Hematopoietic multipotent progenitor cell treated with erythropoietin and hydrocortisone succinate and interleukin-3 and kit ligand, for 4 days (in vitro differentiated cells): ENCODE data around the gene PTGES3L.
"Not testable (repeated sequence)": the region's sequence is repeated elsewhere in the genome, so short reads cannot be mapped to it uniquely, and the experiment has no call there.

Experiments used
- DNase-seq: peaks from one replicate; pipeline ENCODE4 v3.0.0-alpha.2; 2015

Gene PTGES3L

DNA sequence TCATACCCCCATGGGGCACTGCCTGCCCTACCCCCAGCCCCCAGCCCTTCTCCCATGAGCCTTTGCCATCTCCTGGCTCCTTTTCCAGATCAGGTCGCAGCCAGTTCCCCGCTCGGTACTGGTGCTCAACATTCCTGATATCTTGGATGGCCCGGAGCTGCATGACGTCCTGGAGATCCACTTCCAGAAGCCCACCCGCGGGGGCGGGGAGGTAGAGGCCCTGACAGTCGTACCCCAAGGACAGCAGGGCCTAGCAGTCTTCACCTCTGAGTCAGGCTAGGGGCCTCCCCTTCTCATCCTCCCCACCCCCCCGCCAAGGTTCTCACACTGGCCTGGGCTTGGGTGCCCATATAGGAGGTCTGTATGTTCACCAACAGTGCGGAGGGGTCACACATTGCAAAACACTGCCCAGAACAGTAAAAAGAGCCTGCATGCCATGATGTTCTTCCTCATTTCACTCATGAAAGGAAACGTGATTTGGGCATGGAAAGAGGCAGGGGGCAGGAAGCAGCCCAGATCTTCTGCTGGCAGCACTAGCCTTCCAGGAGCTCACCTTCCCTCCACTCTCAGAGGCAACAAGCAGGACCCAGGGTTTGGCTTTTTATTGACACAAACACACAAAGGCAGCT is 34.3 kb upstream of the PTGES3L start:
- peak; percentile 49 for DNase-seq

DNA sequence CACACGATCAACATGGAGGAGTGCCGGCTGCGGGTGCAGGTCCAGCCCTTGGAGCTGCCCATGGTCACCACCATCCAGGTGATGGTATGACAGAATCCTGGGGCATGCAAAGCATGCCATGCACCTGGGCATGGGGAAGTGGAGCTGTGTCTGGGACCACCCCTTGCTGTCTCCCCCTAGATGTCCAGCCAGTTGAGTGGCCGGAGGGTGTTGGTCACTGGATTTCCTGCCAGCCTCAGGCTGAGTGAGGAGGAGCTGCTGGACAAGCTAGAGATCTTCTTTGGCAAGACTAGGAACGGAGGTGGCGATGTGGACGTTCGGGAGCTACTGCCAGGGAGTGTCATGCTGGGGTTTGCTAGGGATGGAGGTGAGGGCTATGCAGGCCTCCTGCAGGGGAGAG is 33.4 kb upstream of the PTGES3L start:
- DNase-seq = no peak

DNA sequence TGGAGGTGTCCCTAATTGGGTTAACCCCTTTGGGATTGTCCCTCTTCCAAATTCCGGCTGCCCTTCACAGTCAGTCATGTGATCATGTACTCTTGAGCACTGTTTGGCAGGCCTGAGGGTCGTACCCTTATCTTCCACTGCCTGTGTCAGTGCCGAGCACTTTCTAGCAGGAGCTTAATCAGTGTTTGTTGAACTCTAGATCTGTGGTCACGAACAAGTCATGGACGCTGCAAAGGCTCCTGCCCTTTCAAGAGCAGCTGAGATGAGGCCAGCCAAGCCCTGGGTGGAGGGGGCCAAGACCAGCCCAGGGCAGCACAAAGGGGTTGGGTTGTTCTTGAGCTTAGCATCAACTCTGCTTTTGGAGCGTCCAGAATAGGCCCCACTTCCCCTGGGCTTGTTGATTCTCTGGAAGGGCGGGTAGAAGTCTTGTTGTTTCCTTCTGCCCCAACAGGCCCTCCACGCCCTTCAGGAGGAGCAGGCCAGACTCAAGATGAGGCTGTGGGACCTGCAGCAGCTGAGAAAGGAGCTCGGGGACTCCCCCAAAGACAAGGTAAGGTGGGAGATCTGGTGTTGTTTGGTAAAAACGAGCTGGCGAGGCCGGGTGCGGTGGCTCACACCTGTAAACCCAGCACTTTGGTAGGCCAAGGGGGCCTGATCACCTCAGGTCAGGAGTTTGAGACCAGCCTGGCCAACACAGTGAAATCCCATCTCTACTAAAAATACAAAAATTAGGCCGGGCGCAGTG is 32.0 kb upstream of the PTGES3L start:
- DNase-seq = peak; percentile 73

DNA sequence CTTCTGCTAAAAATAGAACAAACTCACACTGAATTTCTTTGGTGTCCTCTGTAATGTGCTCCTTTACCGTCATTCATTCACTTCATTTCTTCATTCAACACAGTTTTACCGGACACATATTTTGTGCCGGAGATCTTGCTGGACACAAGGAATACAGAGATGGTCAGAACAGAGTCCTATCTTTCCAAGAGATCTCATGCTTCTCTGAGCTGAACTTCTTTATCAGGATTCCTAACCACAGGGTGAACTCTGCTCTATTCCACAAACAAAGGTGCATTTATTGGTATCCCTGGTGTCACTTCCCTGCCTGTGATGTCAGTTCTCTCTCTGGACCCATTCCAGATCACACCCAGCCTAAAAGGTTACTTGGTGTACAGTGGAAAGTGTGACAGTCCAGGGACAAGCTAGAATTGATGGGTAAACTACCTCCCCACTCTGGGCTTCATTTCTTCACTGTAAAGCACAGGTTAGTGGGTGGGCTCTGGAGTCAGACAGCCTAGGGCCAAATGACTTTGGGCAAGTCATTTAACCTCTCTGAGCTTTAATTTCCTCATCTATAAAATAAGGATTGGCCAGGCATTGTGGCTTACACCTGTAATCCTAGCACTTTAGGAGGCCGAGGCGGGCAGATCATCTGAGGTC is 30.9 kb upstream of the PTGES3L start:
- DNase-seq = no peak

DNA sequence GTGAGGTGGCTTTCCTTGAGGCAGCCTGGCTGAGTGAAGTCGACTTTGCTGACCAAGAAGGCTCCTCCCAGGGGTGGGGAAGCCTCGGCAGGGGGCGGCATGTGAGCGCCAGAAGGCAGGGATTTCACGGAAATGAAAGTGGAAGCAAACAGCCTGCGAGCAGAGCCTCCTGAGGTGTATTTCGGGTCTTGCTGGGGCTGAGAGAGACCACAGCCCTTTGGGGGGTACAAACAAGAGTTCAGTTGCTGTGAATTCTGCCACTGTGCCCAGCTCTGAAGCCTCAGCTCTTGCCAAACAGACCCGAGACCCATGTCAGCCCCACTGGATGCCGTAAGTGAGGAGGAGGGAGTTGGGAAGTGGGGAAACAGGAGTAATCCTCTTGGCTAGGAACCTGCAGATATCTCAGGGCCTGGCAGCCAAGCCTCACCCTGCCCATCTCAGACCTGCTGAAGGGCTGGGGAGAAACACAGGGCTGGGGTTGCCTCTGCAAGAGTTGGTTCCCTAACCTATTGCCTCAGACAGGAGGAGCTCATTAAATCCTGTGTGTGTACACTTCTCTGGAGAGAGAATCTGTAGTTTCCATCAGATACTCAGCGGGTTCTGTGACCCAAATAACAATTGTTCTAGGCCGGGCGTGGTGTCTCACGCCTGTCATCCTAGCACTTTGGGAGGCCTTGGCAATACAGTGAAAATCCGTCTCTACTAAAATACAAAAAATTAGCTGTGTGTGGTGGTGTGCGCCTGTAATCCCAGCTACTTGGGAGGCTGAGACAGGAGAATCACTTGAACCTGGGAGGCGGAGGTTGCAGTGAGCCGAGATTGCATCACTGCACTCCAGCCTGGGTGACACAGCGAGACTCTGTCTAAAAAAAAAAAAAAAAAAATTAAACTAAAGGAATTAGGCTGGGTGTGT is 27.0 kb upstream of the PTGES3L start, which contains the start of gene IFI35:
Gene IFI35 (plus strand): TSS at position 146 of the 913 bp plus-strand sequence. CDS start 164 bp downstream, at position 310.
- DNase-seq = peak; percentile 94

DNA sequence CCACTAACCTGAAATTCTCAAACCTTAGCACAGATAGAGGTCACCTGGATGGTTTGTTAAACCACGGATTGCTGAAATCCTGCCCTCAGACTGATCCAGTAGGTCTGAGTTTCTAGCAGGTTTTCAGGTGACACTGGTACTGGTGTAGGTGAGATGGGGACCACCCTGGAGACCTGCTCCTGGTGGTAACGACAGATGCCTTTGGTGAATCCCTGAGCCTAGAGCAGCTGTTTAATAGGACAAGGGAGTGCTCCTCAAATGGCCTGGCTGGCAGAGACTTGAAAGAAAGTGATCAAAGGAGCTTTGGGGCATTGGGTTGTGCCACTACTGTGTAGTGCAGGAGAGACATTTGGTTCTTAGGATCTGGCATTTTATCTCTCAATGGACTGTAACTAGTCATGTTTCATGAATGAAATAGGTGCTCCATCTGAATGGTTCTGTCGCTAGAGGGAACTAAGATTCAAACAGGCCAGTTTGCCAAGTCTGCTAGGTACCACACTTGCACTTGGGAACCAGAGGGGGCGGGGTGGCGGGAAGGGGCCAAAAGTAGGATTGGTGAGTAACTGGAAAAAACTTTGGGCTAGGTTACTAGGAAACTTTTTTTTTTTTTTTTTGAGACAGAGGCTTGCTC is 23.8 kb upstream of the PTGES3L start:
- DNase-seq = peak; percentile 37

DNA sequence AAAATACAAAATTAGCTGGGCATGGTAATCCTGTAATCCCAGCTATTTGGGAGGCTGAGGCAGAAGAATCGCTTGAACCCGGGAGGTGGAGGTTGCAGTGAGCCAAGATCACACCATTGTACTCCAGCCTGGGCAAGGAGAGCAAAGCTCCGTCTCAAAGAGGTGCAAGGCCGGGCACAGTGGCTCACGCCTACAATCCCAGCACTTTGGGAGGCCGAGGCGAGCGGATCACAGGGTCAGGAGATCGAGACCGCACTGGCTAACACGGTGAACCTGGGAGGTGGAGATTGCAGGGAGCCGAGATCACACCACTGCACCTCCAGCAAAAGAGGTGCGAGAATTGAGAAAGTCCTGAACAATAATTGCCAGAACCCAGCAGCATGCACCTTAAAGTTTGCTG is 21.0 kb upstream of the PTGES3L start:
- DNase-seq = not testable (repeated sequence)

DNA sequence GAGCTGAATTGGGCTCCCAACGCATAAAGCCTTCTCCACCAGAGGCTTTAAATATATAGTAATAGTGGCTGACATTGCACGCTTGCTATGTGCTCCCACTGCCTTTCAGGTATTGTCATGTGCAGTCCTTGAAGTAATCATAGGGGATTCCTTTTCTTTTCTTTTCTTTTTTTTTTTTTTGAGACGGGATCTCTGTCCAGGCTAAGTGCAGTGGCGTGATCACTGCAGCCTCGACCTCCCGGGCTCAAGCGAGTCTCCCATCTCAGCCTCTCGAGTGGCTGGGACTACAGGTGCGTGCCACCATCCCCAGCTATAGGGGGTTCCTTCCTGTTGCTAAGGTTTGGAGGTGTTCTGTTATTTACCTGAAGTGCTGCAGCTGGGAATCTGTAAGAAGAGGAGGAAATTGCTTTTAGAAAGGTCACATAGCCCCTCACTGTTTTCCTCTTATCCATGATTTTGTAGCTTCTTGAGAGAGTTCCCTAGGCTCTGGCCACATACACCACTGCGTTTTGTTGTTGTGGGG is 19.2 kb upstream of the PTGES3L start:
- no peak for DNase-seq

DNA sequence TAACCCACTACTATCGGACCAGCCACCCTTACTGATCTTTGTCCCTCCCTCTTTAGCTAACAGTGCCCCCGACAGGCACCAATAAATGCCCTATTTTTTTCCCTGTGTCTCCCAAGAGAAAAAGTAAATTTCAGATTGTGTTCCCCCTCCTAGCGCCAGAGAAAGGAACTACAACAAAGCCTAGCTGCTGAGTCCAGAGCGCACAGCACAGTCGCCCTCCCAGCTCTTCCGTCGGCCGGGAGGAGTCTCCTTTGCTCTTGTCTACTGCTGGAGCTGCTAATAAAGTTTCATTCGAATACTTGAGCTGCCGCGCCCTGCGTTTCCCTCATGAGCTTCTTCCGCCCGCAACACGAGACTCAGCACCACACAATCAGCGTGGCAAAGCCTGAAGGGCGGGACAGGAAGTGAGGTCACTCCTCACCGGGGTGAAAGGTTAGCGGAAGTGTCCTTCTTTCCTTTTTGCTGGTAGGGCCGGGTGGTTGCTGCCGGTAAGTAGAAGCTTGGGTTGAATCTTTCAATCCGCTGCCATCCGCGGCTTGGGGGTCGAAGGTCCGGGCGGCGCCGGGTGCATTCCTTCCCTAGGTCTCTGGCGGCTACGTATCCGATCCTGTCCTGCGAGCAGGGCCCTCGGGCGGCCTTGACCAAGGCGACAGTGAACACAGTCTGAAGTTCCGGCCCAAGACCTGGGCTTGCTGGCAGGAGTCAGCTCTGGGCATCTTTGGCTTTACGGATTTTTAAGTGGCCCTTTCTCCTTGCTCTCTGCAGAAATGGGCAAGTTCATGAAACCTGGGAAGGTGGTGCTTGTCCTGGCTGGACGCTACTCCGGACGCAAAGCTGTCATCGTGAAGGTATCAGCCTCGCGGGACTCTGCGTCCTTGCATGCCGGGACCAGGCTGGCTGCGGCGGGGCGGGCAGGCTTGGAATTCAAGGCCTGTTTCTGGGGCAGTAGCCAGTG is 18.4 kb upstream of the PTGES3L start, which contains the start of gene RPL27:
Gene RPL27 (plus strand): TSS at position 436 of the 955 bp plus-strand sequence. CDS start 332 bp downstream, at position 768.
- DNase-seq = peak; percentile 100

DNA sequence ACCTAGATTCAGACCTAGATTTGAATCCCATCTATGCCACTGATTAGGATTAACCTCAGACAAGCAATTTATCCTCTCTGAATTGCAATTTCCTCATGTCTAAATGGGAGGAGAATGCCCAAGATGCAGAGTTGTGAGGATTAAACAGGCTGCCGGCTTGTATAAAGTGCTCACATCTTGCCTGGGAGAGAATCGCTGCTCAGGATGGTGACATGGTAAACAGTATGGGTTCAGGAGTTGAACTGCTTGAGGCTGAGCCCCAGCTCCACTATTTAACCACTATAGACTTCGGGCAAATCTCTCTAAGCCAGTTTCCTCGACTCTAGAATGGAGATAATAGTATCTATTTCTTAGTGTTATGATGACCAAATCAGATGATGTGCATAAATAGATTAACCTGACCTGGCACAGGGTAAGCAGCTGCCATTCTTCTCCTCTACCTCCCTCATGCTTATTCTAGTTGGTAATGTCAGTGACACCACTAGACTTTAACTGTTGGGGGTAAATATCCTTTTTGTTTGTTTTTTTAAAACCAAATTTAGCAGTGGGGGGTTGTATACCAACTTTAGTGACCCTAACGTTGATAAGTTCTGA is 17.6 kb upstream of the PTGES3L start:
- DNase-seq = no peak

DNA sequence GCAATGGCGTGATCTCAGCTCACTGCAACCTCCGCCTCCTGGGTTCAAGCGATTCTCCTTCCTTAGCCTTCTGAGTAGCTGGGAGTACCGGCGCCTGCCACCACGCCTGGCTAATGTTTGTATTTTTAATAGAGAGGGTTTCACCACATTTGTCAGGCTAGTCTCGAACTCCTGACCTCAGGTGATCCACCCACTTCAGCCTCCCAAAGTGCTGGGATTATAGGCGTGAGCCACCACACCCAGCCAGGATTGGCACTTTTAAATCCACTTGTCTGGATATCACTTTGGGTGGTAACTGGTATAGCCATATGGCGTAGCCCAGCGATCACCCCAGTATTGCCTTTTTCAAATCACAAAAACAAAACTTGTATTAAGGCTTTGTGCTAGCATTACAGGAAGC is 14.0 kb upstream of the PTGES3L start:
- DNase-seq = not testable (repeated sequence)

DNA sequence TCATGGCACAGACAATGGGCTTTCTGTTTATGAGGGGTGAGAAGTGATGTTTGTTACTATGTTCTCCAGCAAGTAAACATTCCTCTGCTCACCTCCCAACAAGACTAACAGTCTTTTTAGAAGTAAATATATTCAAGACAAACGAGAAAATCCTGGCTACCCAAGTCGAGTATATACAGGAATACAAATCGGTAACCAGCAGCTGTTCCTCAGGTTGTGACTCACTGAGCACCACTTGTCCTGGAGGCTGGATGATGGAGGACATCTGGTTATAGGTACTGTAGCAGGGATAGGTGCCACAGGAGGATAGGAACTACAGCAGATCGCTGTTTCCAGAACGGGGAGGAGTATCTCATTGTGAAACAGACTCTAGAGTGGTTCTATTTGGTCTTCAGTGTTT is 13.0 kb upstream of the PTGES3L start:
- DNase-seq = no peak

DNA sequence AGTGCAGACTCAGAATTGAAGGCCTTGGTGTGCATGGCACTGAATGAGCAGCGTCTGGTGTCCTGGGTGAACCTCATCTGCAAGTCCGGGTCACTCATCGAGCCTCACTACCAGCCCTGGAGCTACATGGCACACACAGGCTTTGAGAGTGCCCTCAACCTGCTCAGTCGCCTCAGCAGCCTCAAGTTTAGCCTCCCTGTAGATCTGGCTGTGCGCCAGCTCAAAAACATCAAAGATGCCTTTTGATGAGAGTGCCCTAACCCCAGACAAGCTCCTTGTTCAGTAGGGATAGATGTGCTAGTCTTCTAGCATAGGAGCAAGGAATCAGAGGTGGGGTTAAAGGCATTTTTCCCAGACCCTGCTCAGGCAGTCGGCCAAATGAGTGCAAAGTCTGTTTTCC is 11.6 kb upstream of the PTGES3L start:
- DNase-seq = no peak

DNA sequence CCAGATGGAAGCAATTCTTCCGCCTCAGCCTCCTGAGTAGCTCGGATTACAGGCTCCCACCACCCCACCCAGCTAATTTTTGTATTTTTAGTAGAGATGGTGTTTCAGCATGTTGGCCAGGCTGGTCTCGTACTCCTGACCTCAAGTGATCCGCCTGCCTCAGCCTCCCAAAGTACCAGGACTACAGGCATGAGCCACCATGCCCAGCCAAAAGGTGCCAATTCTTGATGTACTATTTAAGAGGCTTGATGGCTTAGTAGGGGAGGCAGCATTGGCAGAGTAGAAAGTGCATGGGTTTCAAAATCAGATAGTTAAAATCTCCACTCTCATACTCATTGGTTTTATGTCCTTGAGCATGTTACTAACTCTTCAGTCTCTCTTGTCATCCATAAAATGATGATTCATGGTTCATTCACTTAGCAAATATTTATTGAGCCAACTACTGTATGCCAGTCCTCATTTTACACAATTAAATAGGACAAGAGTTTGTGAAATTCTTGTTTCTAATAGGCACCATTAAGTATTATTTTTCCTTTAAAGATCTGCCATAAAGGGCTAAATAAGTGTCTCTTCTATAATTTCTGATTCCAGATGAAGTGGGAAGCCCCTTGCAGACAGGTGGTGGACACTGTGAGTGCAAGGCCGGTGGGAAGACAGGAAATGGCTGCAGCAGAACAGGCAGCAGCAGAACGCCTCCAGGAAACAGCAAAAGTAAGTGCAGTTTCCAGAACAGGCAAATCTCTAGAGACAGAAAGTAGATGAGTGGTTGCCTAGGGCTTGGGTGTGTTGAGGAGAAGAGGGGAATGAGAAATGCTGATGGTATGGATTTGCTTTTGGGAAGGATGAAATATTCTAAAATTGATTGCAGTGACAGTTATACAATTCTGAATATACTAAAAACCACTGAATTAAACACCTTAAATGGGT is 10.1 kb upstream of the PTGES3L start:
- DNase-seq = no peak

DNA sequence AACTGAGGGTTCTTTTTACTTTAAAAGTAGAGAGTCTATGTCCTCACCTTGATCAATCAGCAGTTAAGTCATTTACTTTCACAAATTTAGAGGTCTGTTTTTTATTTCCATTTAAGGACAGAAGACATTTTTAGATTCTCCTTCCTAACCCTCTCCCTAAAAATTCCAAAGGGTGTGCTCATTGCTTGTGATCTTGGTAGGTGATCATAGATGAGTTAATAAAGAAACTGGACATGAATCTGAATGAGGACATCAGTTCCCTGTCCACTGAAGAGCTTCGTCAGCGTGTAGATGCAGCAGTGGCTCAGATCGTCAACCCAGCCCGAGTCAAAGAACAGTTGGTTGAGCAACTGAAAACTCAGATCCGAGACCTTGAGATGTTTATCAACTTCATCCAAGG is 9.3 kb upstream of the PTGES3L start:
- DNase-seq = no peak

DNA sequence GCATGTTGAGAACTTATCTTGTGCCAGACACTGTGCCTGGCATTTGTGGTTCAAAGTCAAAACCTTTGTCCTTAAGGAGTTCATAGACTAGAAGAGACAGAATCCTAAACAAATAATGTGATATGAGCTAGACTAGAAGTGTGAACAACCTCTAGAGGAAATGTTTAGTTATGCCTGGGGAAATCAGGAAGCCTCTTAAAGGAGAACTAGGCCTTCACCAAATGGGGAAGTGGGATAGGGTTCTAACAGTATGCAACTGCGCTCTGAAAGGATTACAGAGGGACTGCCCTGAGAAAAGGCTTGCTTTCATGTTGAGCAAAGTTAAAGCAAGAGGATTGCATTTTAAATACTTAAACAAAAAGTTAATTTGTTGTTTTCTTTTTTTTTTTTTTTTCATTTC is 5.3 kb upstream of the PTGES3L start:
- peak; percentile 86 for DNase-seq

DNA sequence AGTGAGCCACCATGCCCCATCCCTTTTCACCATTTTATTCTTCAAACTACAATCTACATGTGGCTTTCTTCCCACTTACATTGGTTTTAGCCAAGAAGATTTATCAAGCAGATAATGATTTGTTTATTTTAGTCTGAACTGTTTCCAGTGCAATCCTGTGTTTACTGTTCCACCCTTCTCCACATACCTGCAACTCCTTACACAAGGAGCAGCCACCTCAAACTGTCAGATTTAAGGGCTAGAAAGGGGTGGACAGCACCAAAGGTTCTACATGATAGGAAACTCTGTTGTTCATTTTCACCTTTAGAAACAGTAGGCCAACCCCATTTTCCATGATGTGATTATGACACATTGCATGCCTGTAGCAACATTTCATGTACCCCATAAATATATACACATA is 2.4 kb upstream of the PTGES3L start:
- DNase-seq = no peak

DNA sequence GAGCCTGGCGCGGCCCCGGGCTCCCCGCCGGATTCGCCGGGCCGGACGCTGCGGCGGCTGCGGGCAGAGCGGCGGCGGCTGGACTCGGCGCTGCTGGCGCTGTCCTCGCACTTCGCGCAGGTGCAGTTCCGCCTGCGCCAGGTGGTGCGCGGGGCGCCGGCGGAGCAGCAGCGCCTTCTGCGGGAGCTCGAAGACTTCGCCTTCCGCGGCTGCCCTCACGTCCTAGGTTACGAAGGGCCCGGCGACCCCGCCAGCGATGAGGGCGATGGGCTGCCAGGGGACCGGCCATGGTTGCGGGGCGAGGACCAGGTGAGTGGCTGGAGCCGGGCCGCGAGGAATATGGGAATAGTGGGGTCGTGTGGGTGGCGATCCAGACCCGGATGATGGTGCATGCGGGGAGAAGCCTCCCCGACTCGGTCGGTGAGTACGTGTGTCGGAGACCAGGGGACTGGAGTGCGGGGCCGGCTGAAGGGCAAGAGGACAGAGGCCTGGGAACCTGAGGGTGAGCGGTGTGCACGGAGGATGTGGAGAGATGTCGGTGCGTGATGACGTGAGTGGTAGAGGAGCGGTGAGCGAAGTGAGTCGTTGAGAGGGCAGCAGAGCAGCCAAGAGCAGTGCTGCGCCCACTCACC is 1.0 kb upstream of the PTGES3L start:
- peak; percentile 75 for DNase-seq

DNA sequence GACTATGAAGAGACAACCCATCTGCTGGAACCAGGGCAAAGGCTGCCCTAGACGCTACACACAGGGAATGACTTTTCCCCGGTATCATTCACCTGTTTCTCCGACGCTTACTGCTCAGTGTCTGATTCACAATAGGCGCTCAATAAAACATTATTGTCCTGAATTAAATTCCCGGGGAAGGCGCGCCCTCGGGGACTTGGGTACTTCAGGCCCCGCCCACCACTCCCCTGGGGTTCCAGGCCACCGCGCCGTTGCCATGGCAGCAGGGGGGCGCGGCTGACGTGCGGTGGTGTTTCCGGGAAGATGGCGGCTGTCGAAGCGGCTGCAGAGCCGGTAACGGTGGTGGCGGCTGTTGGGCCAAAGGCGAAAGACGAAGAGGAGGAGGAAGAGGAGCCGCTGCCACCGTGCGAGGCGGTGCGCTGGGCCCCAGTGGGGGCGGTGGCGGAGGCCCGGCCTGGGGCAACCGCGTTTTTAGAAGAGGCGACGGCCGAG is 440 bp upstream of the PTGES3L start, which contains the start of gene RUNDC1:
Gene RUNDC1 (plus strand): TSS at position 292 of the 492 bp plus-strand sequence. CDS start 12 bp downstream, at position 304.
- DNase-seq = peak; percentile 96
